Thyroid gland (tissue), 4 donors: ENCODE measurements around the gene SESN1. TPM values are rescaled to one million over a fixed set of nuclear protein-coding genes. Genes with fewer than 3 reads are reported as not detected.

ENCODE experiments used
- DNase-seq, 2 donors: peaks; one replicate each; pipeline ENCODE4 v3.0.0-alpha.2; 2019
- H3K27ac ChIP-seq, 3 donors: fragments of 200-600 bp; sonication (generic); 1 replicate in 2 of 3; 2 replicates in 1 of 3; pipeline ENCODE4 v1.5.1; 2016 to 2019; ENCODE audit warnings: mild to moderate bottlenecking in 1 of 3, moderate library complexity in 1 of 3
- H3K27me3 ChIP-seq: fragments of 200-600 bp; sonication (generic); one replicate; pipeline ENCODE4 v1.5.1; 2019
- H3K36me3 ChIP-seq, 2 donors: fragments of 200-600 bp; sonication (generic); one replicate each; pipeline ENCODE4 v1.5.1; 2016 to 2019
- H3K4me1 ChIP-seq, 2 donors: fragments of 200-600 bp; sonication (generic); one replicate each; pipeline ENCODE4 v1.5.1; 2017 to 2019
- H3K4me3 ChIP-seq, 3 donors: fragments of 200-600 bp; sonication (generic); replicated peaks in 1 of 3; 1 replicate in 2 of 3; 2 replicates in 1 of 3; pipeline ENCODE4 v1.5.1; 2016; ENCODE audit warnings: mild to moderate bottlenecking in 1 of 3
- H3K9me3 ChIP-seq: fragments of 200-600 bp; sonication (generic); one replicate; pipeline ENCODE4 v1.5.1; 2017
- POLR2A ChIP-seq, 2 donors: fragments of 450-650 bp; IDR thresholded peaks; one replicate each; pipeline ENCODE4 v1.6.1; 2017; ENCODE audit warnings: antibody characterized with exemption in 2 of 2, mild to moderate bottlenecking in 2 of 2, moderate library complexity in 1 of 2
- WGBS, 2 donors: methylation state at CpG; one replicate each; pipeline ENCODE4 v1.1.5; 2017; 5-methylcytosine and 5-hydroxymethylcytosine counted together
- intact Hi-C: fragments of 100-400 bp; cut with DNase I; formaldehyde crosslinking; loops from one replicate; pipeline ENCODE4 v1.15.1; 2023
- total RNA-seq, 4 donors: library from RNA; depleted of rRNA; stranded (reverse); fragments of >200 nt; gene quantifications; one replicate each; pipeline ENCODE4 v1.2.3, GENCODE V29; 2016
- TF ChIP-seq, protein P1 (sequence below), 6 experiments: fragments of 200-600 bp in 3 of 6; fragments of 450-650 bp in 3 of 6; sonication (generic) in 3 of 6; IDR thresholded peaks; one replicate each; pipeline ENCODE4 v1.5.1; 2016 to 2019; ENCODE audit warnings: antibody characterized with exemption in 6 of 6, mild to moderate bottlenecking in 2 of 6, inconsistent platforms in 1 of 6, moderate library complexity in 1 of 6

SESN1 gene
- total RNA-seq, 4 donors from 2014 or later: 43.8 to 68.1 (median 58.1) TPM

DNA sequence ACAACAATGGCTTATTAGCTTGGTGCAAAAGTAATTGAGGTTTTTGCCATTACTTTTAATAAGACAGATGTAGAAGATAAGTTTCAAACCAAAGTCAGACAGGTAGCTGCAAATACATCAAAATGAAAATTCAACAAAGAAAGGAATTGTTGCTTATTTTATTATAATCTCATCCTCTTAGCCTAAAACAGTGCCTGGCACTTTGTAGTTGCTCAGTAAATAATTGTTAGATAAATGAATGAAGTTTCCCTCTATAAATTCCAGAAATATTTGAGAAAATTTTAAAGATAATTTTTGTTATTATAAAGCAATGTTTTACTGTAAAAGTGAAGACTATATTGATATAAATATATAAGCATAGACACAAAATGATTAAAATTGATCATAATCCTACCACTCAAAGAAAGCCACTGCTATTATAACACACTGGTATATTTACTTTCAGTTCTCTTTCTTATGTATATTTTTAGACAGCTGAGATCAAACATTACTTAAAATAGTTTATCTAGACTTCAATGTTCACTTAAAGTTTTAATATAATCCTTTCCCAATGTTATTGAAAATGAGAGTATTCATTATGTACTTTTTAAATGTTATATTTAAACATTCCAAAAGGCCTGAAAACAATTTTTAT lies 42.5 kb downstream of the SESN1 start:
- H3K27me3 ChIP-seq: no peaks in the 10 kb centered on the region
- H3K36me3 ChIP-seq: no peaks in the 10 kb centered on the region
- DNase-seq: no peak
- H3K27ac ChIP-seq: no peak overlapping the region
- peaks cover 16 to 20% of the 10 kb centered on the region in 2 donors for H3K4me1 ChIP-seq
- TF ChIP-seq, protein P1, sequence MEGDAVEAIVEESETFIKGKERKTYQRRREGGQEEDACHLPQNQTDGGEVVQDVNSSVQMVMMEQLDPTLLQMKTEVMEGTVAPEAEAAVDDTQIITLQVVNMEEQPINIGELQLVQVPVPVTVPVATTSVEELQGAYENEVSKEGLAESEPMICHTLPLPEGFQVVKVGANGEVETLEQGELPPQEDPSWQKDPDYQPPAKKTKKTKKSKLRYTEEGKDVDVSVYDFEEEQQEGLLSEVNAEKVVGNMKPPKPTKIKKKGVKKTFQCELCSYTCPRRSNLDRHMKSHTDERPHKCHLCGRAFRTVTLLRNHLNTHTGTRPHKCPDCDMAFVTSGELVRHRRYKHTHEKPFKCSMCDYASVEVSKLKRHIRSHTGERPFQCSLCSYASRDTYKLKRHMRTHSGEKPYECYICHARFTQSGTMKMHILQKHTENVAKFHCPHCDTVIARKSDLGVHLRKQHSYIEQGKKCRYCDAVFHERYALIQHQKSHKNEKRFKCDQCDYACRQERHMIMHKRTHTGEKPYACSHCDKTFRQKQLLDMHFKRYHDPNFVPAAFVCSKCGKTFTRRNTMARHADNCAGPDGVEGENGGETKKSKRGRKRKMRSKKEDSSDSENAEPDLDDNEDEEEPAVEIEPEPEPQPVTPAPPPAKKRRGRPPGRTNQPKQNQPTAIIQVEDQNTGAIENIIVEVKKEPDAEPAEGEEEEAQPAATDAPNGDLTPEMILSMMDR (IDR thresholded peaks at IDR 0.05): no peak
- H3K4me3 ChIP-seq: no peak overlapping the region
- H3K9me3 ChIP-seq: no peaks in the 10 kb centered on the region
- intact Hi-C loops: no loop called here

DNA sequence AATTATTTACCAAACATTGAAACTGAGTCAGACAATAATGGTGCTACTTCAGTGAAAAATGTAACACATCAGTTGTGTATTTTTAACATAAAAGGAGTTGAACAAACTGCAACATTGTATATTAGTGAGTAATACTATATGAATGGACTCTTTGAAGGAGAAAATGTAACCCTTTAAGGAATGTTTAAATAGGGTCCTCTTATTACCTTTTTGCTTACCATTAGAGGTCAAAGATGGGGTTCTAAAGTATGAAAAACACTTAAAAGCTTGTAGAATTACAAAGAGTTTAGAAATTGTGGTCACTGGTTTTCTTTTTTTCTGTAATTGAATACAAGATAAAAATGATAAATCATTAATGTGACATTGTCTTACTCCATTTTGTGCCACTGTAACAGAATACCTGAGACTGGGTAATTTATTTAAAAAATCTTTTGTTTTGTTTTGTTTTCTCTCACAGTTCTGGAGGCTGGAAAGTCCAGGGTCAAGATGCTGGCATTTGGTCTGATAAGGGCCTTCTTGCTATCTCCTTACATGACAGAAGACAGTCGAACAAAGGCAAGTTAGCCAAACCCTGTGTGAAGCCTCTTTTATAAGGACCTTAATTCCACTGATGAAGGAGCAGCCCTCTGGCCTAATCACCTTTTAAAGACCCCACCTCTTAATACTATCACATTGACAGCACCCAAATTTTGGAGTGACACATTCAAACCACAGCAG lies 43.2 kb downstream of the SESN1 start:
- H3K36me3 ChIP-seq: no peaks in the 10 kb centered on the region
- no peak overlapping the region for H3K4me3 ChIP-seq
- no peak for TF ChIP-seq POLR2A (IDR thresholded peaks at IDR 0.05)
- TF ChIP-seq, protein P1 (IDR thresholded peaks at IDR 0.05): no peak
- intact Hi-C loops: no loop called here
- H3K4me1 ChIP-seq: peaks cover 16 to 20% of the 10 kb centered on the region in 2 donors
- H3K27me3 ChIP-seq: no peaks in the 10 kb centered on the region
- DNase-seq: no peak
- 85 to 93% methylated on average over 1 of the region's 1 CpG for WGBS, 2 donors
- H3K27ac ChIP-seq: no peak overlapping the region
- H3K9me3 ChIP-seq: no peaks in the 10 kb centered on the region

DNA sequence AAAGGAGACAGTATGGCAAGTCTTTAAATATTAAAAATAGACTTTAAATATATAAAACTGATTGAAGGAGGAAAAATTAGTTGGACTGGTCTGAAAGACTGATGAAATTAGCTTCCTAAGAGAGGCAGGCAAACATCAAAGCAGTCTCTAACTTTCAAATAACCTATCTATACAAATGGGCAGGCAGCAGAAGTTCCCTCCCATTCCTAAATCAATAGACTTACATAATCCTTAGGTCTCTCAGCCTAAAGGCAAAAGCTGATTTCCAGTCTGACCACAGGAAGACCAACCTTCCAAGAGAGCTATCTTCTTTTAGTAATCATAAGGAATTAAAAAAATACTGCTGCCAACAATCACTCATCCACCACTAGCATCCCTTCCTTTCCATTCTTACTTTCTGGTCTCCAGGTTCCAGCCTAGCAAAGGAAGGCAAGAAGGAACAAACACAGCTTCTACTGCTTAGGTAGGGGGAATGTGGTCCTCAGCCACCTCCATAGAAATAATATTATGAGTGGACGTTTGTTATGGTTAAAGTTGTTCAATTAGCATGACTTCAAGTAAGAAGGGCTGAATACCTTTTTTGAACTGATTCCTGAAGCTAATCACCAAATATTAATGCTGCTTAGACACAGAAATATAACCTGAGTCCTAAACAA lies 44.1 kb downstream of the SESN1 start:
- DNase-seq: no peak
- TF ChIP-seq, protein P1 (IDR thresholded peaks at IDR 0.05): no peak
- TF ChIP-seq POLR2A (IDR thresholded peaks at IDR 0.05): no peak
- Histone ChIP-seq H3K27me3 (no peaks in the 10 kb centered on the region), H3K36me3 (no peaks in the 10 kb centered on the region), H3K27ac (no peak overlapping the region), H3K9me3 (no peaks in the 10 kb centered on the region), H3K4me3 (no peak overlapping the region), H3K4me1 (peaks cover 16 to 20% of the 10 kb centered on the region in 2 donors)
- intact Hi-C loops: no loop called here
- 73 to 82% methylated on average over 1 of the region's 1 CpG for WGBS, 2 donors

DNA sequence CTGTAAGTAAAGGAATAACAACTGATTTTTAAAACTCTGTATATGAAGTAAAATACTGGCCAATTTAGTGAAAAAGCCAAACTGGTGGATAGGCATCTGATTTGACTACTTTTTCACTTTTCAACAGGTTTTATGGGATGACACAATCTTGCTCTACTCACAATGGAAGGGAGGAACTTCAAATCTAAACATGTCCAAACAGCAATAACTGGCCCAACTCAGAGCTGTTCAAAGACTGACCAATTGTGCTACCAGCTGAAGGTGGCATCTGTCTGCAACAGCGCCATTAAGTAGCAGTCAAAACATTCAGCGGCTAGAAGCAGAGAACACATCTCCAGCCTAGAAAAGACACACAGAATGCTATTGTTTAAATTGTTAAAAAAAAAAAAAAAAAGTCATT lies 44.6 kb downstream of the SESN1 start:
- no peaks in the 10 kb centered on the region for H3K27me3 ChIP-seq
- H3K36me3 ChIP-seq: no peaks in the 10 kb centered on the region
- peaks cover 16 to 20% of the 10 kb centered on the region in 2 donors for H3K4me1 ChIP-seq
- TF ChIP-seq, protein P1 (IDR thresholded peaks at IDR 0.05): no peak
- TF ChIP-seq POLR2A (IDR thresholded peaks at IDR 0.05): no peak
- DNase-seq: no peak
- 65 to 70% methylated on average over 2 of the region's 2 CpGs for WGBS, 2 donors
- H3K9me3 ChIP-seq: no peaks in the 10 kb centered on the region
- no peak overlapping the region for H3K4me3 ChIP-seq
- H3K27ac ChIP-seq: no peak overlapping the region
- intact Hi-C loops: no loop called here
